HG03175 (cell line): ENCODE results near the gene TXNDC11.

Experiments used
- ATAC-seq: cut with Tn5 transposase; IDR thresholded peaks from one replicate; pipeline ENCODE4 v1.9.1; 2021; ENCODE audit warnings: mild to moderate bottlenecking, moderate library complexity; ENCODE audit not compliant: unreplicated experiment

Gene TXNDC11

DNA sequence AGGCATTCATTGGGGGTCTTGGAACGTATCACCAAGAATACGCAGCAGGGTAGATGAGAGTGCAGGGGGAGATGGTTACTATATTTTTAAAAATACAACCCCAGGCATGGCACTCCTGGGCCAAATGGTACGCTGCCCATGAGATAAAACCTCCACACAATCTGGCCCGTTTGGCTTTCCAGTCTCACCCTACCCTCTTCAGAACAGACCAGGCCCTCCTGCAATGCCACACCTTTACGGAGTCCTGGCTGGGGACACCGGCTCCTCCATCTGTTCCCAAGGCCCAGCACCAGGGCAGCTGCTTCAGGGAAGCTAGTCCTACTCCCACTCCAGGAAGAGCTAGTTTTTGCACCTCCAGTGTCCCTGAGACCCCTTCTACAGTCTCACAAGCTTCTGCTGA lies 50.0 kb downstream of the TXNDC11 start:
- no peak for ATAC-seq

DNA sequence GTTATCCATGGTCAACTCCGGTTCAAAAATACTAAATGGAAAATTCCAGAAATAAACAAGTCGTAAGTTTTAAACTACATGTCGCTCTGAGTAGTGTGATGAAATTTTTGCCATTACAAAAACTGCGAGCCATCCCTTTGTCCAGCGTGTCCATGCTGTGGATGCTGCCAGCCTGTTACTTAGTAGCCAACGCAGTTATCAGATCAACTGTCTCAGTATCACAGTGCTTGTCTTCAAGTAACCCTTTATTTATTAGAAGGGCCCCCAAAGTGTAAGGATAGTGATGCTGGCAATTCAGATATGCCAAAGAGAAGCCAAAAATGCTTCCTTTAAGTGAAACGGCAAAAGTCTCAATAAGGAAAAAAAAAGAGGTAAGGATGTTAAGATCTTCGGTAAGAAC lies 50.5 kb downstream of the TXNDC11 start:
- no peak for ATAC-seq

DNA sequence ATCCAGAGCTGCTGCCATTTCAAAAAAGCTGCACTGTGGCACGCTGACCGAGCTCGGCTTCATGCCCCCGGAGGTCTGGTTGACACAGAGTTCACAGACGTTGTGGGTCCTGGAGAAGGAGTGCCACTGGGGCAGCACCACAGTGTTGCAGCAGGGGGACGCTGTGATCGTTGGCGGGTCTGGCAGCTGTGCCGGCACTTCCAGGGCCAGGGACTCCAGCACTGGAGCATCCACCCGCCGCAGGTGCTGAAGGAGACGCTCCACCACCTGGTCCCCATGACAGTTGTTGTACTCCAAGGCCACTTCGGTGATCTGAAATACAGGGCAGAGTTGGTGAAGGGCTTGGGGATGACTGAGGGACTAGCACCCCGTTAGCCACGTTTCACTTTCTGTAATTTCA lies 50.9 kb downstream of the TXNDC11 start:
- ATAC-seq = no peak

DNA sequence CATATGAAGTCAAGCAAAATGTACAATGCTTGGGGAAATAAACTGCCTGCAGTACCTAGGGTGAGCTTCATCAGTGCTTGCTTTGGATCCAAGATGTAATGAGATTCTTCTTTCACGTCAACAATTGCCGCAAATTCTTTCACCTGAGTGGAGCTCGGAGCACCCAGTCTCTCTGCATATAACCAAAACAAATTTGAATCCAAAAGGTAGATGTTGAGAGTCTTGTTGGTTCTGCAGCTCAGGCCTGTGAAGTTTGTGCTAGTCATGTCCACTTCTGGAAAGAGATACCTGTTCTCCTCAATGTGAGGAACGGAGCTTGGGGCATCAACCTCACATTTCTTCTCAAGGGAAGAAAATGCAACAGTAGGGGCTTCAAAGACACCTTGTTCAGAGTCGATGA lies 51.4 kb downstream of the TXNDC11 start:
- no peak for ATAC-seq

DNA sequence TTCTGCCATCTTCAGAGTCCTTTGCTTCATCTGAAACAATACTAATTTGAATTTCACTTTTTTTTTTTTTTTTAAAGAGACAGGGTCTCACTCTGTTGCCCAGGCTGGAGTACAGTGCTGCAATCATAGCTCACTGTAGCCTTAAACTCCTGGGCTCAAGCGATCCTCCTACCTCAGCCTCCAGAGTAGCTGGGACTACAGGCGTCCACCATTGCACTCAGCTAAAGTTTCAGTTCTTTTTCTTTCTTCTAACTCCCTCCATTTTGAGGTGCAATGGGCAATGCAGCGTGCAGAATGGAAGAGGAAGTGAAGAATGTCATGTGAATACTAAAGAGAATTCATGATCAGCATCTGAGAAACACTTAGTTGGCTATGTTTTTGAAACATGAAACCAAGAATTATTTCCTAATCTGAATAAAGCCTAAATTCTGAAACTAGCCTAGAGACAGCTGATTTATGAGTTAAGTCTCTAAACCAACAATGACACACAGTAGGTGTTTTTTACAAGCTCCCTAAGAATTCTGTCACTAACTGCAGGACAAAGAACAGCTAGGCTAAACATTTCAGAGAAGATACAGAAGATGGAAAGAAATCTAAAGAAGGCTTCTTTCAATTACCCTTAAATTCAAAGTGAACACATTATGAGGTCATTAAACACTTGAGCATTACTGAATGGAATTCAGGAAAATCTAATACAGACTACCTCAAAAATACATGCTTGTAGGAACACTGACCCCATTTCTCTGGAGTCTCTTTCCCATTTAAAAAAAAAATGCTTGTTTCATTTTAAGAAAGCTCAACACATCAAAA lies 53.4 kb downstream of the TXNDC11 start:
- peak; percentile 88 for ATAC-seq

DNA sequence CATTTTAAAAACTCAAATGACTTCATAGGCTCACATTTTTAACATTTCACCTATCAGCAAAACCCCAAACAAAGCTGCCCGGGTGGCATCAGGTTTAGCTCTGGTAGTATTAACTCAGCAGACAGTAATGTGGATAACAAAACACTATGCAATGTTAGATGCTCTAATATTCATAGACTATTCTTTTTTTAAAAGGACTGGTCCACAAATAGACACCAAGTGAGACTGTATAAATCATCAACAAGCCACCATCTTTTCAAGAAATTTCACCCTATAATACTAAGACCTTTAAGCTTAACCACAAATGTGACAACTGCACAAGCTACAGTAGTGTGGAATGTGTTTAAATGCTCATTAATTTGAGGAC lies 54.2 kb downstream of the TXNDC11 start:
- no peak for ATAC-seq

DNA sequence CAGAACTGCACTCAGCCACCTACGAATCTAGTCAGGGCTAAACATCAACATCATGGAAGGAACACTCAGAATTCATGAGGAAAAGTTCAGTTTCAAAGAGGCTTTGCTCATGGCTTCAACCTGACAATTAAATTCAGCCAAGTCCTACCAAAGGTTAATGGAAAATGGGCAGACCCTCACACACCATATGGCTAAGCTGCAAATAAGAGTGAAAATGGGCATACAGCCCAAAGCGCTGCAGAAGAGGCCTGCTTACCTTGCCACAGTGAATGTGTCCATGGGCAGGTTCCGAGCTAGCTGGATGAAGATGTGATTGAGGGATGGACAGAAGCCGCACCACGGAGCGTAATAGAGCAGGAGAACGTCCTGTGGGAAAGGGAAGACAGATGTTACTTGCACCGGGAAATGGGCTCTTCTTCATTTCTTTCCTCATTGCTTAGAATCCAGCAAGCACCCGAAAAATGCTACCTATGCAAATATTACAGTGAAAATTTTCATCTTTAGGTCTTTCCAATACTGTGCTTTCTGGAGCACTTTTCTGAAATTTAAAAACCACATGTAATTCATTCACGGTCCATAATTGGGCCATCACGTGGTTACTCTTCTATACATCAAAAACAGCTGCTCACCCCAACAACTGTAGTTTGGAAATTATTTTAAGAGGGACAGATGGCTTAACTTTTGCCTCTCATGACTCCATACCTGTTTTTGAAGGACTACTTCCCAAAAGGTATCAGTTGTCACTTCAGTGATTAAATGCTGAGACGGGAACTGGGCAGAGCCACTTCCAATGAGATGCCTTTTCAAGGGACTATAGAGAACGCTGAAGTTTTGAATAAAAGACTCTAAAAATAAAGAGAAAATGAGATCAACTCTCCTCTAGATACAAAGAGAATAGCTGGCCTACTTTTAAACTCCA lies 54.8 kb downstream of the TXNDC11 start:
- no peak for ATAC-seq

DNA sequence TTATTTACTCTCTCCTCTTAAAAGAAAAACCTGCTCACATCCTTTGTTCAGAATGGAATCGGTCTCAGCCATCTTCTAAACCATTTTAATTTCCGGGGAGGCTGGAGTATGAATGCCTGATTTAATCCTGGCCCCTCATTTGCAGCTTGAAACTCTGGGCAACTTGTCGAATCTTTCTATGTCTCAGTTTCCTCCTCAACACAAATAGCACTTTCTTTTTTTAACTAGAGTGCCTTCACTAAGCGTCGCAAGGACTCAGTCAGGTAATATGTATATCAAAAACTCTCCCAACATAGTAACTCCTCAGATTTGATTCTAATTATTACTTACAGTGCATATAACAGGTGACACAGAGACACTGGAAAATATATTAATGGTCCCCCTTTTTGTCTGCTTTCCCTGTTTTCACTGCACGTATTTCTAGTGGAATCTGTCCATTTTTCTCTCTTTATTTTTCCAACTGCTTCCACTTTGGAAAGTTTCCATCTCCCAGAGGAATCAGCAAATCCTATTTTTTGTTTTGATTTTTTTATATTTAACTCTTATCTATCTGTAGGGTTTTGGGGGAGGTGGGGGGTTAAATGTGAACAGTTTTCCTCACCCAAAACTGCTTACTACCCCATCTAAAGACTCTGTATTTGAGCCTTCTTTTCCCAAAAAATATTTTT lies 55.8 kb downstream of the TXNDC11 start:
- no peak for ATAC-seq

DNA sequence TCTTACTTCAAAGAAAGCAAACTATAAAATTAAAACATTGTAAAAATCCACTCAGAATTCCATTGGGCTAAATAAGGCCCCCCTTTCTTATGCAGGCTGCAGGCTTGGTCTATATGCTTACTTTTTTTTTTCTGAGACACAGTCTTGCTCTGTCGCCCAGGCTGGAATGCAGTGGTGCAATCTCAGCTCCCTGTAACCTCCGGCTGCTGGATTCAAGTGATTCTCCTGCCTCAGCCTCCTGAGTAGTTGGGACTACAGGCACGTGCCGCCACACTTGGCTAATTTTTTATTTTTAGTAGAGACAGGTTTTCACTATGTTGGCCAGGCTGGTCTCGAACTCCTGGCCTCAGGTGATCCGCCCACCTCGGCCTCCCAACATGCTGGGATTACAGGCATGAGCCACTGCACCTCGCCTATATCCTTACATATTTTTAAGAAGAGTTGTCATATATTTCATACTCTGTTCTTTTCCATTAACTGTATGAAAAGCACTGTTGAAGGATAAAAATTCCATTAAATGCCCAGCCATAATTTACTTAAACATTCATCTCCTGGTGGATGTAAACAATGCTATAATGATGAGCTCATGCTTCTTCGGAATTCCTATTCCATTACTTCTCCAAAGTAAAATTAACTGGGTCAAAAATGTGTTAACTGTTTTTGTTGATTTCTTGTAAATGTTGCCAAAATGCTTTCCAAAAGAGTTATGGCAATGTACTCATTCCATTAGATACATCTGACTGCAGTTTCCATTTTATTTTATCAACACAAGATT lies 56.6 kb downstream of the TXNDC11 start:
- no peak for ATAC-seq

DNA sequence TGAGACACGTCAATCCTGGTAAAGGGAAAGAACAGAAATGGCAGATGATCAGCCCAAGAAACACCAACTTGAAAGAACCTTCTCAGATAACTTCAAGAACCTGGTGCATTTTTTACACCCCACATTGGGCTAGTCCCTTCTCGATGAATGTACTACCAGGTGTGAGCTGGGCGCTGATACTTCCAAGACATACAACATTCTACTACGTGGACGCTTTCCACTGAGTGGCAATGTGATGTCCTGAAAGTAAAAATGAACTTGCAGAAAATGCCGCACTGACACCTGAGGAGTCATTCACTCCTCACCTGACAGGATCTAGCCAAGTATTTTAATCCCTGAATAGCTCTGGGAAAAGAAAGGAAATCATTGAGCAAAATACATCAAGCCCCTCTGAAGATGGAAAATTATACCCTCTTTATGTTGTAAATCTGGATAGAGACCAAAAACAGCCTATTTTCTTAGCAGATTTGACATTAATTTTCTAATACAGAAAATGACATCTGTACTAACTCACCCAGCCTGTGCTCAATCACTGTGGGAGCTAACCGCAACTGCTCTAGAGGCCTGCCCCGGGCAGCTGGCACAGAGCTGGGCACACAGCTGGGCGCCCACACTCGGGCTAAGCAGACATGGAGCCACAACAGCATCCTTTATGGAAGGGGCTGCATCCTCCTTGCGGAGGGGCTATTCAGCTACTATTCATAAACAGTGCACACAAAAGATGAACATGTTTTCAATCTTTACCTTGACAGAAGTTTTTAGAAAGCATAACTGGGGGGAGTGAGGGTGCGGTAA lies 58.2 kb downstream of the TXNDC11 start:
- ATAC-seq = no peak

DNA sequence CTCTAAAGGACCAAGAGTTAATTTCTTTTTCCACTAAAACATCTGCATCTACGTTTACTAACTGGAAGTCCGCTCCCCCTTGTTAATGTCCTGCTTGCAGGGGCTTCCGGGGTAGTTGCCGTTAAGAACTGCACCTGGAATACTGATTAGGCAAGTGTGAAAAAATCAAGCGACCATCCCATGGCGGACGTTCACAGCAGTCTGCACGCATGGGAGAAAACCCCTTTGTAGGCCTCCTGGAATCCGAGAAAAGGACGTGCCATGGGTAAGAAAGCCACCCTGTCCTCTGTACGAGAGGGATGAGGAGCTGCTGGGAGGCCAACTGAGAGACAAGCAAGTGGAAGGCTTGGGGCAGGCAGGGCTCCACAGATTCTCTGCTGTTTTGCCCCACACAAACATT lies 59.5 kb downstream of the TXNDC11 start:
- no peak for ATAC-seq

DNA sequence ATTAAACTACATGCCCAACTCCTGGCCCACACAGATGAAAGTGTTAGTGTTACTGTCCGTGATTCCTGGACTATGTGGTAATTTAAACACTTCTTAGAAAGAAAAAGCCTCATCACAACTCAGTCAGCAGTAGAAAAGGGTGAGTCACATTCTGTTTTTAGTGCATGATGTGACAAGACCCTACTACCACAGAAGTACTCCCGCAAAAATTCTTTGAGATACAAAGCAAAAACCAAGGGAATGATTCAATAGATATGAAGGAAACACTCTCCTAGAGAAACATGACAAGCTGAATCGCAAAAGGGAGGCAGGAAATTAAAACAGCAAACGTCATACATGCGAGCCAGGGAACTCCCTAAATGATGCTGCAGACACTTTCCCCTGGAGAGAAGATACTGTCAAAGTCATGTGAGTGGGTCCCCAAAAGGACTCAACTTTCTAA lies 60.0 kb downstream of the TXNDC11 start:
- no peak for ATAC-seq

DNA sequence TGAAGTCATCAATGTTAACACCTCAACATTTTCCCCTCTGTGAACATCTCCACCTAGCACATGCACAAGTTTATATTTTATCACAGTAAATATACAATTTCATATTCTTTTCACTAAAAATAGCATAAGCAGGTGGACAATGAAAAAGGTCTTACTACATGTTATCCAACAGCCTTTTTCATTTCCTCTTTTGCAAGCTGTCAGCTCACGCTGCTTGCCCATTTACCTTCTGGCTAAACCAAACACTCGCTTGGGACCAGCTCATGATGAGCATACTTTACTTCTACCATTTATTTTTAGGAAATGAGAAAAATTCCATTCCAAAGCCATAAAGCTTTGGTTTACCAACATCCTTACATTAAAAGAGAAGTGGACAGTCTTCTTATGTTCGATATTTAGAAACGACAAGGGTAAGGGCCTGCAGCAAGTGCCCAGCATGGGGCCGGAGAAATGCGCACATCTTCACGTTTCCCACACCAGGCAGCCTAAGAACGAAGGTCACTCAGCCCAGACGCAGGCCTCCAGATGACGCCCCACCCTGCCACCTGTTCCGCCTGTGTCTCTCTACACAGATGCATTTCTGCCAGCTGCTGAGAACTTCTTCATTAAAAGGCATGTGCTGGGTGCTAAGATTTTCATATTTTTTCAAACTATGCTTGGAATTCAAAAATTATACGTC lies 60.5 kb downstream of the TXNDC11 start:
- ATAC-seq = peak; percentile 49

DNA sequence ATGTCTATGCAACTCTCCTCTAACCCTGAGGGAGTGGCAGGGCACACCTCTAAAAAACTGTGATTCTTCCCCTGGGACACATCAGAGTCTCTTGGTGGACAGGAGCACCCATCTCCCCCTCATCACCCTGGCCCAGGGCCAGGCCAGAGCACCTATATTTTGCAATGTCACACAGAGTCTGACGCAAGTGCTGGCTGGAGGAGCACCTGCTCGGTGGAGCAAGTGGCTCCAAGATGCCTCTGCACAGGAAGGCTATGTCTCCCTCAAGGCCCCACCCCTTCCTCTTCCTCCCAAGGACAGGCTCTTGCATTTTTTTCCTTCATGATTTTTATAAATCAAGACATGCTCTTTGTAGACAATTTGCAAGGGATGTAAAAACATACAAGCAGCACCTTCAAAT lies 61.1 kb downstream of the TXNDC11 start:
- no peak for ATAC-seq

DNA sequence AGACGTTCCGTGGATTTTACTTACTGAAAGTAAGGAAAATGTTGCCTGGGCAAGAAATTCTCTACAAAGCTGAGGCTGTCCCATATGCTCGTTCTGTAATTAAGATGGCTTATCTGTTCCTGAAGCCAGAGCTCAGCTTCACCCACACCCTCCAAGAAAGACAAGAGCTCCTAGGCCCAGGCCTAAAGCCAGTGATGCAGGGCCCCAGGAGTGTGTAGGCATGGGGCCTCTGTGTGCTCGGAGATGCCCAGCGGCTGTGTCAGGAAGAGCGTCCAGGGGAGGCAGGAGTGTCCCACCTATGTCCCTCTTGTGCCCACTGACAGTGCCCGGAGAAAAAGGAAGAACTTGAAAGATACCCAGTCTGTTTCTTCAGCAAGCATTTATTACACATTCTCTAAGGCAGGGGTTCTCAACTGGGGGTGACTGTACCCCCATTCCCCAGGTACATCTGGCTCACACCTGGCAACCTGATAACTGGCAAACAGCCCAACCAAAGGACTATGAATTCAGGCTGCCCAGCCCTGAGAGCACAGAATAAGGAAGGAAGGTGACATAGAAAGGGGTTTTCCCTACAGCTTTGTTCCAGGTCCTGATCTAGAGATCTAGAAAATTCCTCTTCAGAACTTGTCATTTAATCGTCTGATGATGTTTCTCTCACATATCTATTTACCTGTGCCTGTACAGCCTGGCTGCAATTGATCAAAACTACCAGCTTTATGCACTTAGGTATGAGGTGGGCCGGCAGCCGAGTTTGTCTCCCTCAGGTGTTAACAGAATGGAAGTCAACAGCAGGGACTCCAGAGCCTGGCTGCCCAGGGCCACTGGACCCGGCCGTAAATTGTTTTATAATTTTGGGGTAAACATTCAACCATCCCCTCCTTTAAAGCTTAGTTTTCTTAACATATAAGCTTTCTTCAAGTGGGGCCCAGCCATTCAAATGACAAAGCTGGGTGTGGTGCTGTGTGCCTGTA lies 62.4 kb downstream of the TXNDC11 start:
- ATAC-seq = no peak

DNA sequence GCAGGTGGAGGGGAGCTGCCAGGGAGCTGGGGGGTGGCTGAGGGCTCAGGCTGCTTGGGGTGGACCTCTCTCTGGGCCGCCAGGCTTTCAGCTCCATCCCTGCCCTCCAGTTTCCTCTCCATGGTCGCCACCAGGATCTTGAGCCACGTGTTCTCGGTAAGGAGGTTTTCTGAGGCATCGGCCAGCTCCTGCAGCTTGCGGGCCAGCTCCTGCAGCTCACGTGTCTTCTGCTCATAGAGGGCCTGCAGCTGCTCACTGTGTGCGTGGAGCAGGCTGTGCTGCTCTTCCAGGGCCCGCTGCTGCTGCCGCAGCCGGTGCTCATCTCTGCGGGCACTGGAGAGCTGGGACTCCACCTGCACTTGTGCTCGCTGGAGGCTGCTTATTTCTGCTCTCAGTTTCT lies 63.4 kb downstream of the TXNDC11 start:
- ATAC-seq = no peak

DNA sequence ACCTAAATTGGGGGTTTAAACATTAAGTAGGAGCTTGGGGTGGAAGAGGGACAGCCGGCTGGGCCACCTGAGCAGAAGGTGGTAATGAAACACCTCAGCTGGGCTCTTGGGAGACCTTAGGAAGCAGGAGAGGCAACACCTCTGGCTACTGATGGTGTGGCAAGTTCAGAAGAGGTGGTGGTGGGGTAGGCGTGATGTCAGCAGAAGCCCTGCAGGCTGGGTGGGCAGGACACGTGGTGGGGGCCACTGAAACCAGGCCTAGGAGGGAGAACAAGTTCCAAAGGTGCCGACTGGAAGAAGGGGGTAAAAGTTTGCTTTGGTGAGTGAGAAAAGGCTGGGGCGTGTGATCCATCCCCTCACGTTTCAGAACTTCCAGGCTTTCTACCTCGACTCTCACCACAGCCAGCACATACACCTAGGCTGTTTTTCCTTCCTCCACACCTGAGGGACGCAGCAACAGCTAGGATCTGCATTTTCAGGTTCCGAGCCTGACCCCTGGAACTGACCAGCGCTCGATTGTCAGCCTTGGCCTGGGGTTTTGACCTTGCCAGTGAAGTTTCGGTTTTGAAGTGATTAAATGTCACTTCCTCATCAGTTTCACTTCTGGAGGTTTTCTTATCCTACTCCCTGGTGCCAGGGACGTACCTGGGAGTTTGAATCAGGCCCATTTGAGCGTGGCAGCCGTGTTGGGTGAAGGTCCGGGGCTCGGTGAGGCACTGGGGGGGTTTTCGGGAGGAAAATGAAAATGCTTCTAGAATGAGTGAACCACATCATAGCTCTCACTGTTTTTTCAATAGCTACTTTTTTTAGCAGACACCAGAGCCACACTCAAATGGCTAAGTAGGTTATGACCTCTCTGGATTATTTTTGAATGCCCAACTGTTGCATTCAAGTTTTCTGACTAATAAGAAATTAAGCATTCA lies 64.4 kb downstream of the TXNDC11 start:
- ATAC-seq = no peak
